ENCODE data around the gene MFAP2. TPM values are rescaled to one million over a fixed set of nuclear protein-coding genes. Genes with fewer than 3 reads are reported as not detected.
A peak's percentile ranks its signal among the peaks of the same experiment; 100 is the strongest.

MFAP2 gene
- total and polyA plus RNA-seq, 2 experiments from 2014 or later = 129 to 255 TPM

DNA sequence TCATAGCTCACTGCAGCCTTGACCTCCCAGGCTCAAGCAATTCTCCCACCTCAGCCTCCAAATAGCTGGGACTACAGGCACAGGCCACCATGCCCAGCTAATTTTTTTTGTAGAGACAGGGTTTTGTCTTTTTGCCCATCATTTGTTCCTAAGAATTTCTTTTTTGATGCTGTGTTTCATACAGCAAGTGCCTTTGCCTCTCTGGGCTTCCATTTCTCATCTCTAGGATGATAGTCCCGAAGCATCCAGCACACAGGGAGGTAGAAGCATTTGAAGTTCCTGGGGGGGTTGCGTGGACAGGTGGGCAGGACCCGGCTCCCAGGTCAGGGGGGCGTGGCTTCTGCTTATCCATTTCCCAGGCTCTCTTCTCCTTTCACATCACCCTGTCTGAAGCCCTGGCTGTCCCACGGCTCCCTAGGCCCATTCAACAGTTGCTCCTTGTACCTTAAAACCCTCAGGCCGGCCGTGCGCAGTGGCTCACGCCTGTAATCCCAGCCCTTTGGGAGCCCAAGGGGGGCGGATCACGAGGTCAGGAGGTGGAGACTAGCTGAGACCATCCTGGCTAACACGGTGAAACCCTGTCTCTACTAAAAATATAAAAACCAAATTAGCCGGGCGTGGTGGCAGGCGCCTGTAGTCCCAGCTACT is 27.9 kb upstream of the MFAP2 start:
- H3F3A ChIP-seq (replicated peaks; ENCODE audit: low read depth) = peaks cover 13% of the 10 kb centered on the region; the same call in 1 of the 2 replicates
- Mint-ChIP-seq H3K27me3 (ENCODE audit: insufficient read depth, low read depth, poor library complexity) (peaks cover 18% of the 10 kb centered on the region), H3K27ac (no peak overlapping the region), H3K36me3 (ENCODE audit: low read depth) (peaks cover 13% of the 10 kb centered on the region), H3K4me3 (no peak overlapping the region), H3K4me1 (peaks cover 43% of the 10 kb centered on the region), H3K9me3 (no peaks in the 10 kb centered on the region)
- DNase-seq (ENCODE audit: low spot score) (no peak), ATAC-seq (no peak)
- H3K36me3 ChIP-seq (ENCODE audit: insufficient read depth) = no peaks in the 10 kb centered on the region; the same call in 1 of the 2 replicates
- H2AFZ ChIP-seq = no peak overlapping the region
- H3K4me3 ChIP-seq = no peak overlapping the region
- H3K9me2 ChIP-seq (ENCODE audit: insufficient read depth) = no peaks in the 10 kb centered on the region
- peaks cover 27% of the 10 kb centered on the region for H3K4me1 ChIP-seq (ENCODE audit: insufficient read depth)
- no peak overlapping the region for H3K27ac ChIP-seq (ENCODE audit: low read depth)
- peaks cover 9% of the 10 kb centered on the region for H3K79me2 ChIP-seq (replicated peaks; ENCODE audit: insufficient read depth)
- TF ChIP-seq EZH2phosphoT487 (IDR thresholded peaks at IDR 0.05; ENCODE audit: unreplicated experiment) = no peak
- TF ChIP-seq, protein P1, sequence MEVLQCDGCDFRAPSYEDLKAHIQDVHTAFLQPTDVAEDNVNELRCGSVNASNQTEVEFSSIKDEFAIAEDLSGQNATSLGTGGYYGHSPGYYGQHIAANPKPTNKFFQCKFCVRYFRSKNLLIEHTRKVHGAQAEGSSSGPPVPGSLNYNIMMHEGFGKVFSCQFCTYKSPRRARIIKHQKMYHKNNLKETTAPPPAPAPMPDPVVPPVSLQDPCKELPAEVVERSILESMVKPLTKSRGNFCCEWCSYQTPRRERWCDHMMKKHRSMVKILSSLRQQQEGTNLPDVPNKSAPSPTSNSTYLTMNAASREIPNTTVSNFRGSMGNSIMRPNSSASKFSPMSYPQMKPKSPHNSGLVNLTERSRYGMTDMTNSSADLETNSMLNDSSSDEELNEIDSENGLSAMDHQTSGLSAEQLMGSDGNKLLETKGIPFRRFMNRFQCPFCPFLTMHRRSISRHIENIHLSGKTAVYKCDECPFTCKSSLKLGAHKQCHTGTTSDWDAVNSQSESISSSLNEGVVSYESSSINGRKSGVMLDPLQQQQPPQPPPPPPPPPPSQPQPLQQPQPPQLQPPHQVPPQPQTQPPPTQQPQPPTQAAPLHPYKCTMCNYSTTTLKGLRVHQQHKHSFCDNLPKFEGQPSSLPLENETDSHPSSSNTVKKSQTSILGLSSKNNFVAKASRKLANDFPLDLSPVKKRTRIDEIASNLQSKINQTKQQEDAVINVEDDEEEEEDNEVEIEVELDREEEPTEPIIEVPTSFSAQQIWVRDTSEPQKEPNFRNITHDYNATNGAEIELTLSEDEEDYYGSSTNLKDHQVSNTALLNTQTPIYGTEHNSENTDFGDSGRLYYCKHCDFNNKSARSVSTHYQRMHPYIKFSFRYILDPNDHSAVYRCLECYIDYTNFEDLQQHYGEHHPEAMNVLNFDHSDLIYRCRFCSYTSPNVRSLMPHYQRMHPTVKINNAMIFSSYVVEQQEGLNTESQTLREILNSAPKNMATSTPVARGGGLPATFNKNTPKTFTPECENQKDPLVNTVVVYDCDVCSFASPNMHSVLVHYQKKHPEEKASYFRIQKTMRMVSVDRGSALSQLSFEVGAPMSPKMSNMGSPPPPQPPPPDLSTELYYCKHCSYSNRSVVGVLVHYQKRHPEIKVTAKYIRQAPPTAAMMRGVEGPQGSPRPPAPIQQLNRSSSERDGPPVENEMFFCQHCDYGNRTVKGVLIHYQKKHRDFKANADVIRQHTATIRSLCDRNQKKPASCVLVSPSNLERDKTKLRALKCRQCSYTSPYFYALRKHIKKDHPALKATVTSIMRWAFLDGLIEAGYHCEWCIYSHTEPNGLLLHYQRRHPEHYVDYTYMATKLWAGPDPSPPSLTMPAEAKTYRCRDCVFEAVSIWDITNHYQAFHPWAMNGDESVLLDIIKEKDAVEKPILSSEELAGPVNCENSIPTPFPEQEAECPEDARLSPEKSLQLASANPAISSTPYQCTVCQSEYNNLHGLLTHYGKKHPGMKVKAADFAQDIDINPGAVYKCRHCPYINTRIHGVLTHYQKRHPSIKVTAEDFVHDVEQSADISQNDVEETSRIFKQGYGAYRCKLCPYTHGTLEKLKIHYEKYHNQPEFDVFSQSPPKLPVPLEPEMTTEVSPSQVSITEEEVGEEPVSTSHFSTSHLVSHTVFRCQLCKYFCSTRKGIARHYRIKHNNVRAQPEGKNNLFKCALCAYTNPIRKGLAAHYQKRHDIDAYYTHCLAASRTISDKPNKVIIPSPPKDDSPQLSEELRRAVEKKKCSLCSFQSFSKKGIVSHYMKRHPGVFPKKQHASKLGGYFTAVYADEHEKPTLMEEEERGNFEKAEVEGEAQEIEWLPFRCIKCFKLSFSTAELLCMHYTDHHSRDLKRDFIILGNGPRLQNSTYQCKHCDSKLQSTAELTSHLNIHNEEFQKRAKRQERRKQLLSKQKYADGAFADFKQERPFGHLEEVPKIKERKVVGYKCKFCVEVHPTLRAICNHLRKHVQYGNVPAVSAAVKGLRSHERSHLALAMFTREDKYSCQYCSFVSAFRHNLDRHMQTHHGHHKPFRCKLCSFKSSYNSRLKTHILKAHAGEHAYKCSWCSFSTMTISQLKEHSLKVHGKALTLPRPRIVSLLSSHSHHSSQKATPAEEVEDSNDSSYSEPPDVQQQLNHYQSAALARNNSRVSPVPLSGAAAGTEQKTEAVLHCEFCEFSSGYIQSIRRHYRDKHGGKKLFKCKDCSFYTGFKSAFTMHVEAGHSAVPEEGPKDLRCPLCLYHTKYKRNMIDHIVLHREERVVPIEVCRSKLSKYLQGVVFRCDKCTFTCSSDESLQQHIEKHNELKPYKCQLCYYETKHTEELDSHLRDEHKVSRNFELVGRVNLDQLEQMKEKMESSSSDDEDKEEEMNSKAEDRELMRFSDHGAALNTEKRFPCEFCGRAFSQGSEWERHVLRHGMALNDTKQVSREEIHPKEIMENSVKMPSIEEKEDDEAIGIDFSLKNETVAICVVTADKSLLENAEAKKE (CRISPR knock-in tag; IDR thresholded peaks at IDR 0.05) = no peak
- no peak for TF ChIP-seq CREB1 (CRISPR knock-in tag; IDR thresholded peaks at IDR 0.05; ENCODE audit: low read depth)
- H3K27me3 ChIP-seq (ENCODE audit: insufficient read depth) = no peaks in the 10 kb centered on the region
- H4K20me1 ChIP-seq (replicated peaks; ENCODE audit: insufficient read depth) = peaks cover 13% of the 10 kb centered on the region
- H3K4me2 ChIP-seq = no peak overlapping the region

DNA sequence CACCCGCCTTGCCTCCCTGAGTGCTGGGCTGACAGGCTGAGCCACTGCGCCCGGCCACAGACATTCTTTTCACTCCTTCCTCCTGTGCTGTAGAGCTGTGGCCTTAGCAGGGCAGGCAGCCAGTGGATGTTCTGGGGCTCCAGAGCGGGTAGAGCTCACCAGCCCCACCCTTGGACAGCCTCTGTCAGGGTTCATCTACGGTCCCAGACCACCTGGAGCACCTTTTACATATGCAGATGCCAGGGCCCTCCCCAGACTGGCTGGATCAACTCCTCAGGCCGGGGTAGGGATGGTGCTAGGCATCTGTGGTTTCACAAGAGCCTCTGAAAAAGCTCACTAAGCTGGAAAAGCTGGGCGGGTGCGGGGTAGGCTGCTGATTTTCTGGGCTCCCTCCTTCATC is 26.7 kb upstream of the MFAP2 start:
- Histone ChIP-seq H3K4me3 (no peak overlapping the region), H3F3A (replicated peaks; ENCODE audit: low read depth) (0 out of 2 replicates have a peak, but pooled peaks cover 6% of the 10 kb centered on the region), H3K27me3 (ENCODE audit: insufficient read depth) (no peaks in the 10 kb centered on the region), H3K27ac (ENCODE audit: low read depth) (no peak overlapping the region; the same call in 1 of the 2 replicates), H3K79me2 (replicated peaks; ENCODE audit: insufficient read depth) (peaks cover 9% of the 10 kb centered on the region), H3K9me2 (ENCODE audit: insufficient read depth) (no peaks in the 10 kb centered on the region), H3K36me3 (ENCODE audit: insufficient read depth) (no peaks in the 10 kb centered on the region; the same call in 1 of the 2 replicates), H2AFZ (no peak overlapping the region), H3K4me1 (ENCODE audit: insufficient read depth) (peaks cover 15% of the 10 kb centered on the region), H4K20me1 (replicated peaks; ENCODE audit: insufficient read depth) (peaks cover 13% of the 10 kb centered on the region), H3K4me2 (no peak overlapping the region)
- ATAC-seq = peak; percentile 67
- Mint-ChIP-seq H3K9me3 (no peaks in the 10 kb centered on the region), H3K36me3 (ENCODE audit: low read depth) (peaks cover 19% of the 10 kb centered on the region), H3K27me3 (ENCODE audit: insufficient read depth, low read depth, poor library complexity) (peaks cover 13% of the 10 kb centered on the region), H3K4me1 (peaks cover 31% of the 10 kb centered on the region), H3K27ac (peak overlapping the region; percentile 74; the same call in 1 of the 2 replicates), H3K4me3 (no peak overlapping the region)
- peak; percentile 71 for DNase-seq (ENCODE audit: low spot score)
- TF ChIP-seq, protein P2, sequence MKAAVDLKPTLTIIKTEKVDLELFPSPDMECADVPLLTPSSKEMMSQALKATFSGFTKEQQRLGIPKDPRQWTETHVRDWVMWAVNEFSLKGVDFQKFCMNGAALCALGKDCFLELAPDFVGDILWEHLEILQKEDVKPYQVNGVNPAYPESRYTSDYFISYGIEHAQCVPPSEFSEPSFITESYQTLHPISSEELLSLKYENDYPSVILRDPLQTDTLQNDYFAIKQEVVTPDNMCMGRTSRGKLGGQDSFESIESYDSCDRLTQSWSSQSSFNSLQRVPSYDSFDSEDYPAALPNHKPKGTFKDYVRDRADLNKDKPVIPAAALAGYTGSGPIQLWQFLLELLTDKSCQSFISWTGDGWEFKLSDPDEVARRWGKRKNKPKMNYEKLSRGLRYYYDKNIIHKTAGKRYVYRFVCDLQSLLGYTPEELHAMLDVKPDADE (IDR thresholded peaks at IDR 0.05) = no peak
- TF ChIP-seq ZNF114 (CRISPR knock-in tag; IDR thresholded peaks at IDR 0.05) (no peak), EZH2phosphoT487 (IDR thresholded peaks at IDR 0.05; ENCODE audit: unreplicated experiment) (no peak), JUNB (IDR thresholded peaks at IDR 0.05; ENCODE audit: unreplicated experiment) (no peak), POLR2AphosphoS5 (IDR thresholded peaks at IDR 0.05; ENCODE audit: low read depth) (no peak), EZH2 (IDR thresholded peaks at IDR 0.05; ENCODE audit: low read depth, unreplicated experiment) (no peak), ZNF331 (CRISPR knock-in tag; IDR thresholded peaks at IDR 0.05; ENCODE audit: low read depth) (no peak)
- TF ChIP-seq, protein P3, sequence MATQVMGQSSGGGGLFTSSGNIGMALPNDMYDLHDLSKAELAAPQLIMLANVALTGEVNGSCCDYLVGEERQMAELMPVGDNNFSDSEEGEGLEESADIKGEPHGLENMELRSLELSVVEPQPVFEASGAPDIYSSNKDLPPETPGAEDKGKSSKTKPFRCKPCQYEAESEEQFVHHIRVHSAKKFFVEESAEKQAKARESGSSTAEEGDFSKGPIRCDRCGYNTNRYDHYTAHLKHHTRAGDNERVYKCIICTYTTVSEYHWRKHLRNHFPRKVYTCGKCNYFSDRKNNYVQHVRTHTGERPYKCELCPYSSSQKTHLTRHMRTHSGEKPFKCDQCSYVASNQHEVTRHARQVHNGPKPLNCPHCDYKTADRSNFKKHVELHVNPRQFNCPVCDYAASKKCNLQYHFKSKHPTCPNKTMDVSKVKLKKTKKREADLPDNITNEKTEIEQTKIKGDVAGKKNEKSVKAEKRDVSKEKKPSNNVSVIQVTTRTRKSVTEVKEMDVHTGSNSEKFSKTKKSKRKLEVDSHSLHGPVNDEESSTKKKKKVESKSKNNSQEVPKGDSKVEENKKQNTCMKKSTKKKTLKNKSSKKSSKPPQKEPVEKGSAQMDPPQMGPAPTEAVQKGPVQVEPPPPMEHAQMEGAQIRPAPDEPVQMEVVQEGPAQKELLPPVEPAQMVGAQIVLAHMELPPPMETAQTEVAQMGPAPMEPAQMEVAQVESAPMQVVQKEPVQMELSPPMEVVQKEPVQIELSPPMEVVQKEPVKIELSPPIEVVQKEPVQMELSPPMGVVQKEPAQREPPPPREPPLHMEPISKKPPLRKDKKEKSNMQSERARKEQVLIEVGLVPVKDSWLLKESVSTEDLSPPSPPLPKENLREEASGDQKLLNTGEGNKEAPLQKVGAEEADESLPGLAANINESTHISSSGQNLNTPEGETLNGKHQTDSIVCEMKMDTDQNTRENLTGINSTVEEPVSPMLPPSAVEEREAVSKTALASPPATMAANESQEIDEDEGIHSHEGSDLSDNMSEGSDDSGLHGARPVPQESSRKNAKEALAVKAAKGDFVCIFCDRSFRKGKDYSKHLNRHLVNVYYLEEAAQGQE (IDR thresholded peaks at IDR 0.05; ENCODE audit: unreplicated experiment) = no peak
